NCI-H187 (cell line): ENCODE measurements around the gene MCEE.

Experiments
- DNase-seq, 2 experiments: peaks; one replicate each; lab custom pipeline; 2025; lab: John Stamatoyannopoulos, UW

The MCEE gene

DNA sequence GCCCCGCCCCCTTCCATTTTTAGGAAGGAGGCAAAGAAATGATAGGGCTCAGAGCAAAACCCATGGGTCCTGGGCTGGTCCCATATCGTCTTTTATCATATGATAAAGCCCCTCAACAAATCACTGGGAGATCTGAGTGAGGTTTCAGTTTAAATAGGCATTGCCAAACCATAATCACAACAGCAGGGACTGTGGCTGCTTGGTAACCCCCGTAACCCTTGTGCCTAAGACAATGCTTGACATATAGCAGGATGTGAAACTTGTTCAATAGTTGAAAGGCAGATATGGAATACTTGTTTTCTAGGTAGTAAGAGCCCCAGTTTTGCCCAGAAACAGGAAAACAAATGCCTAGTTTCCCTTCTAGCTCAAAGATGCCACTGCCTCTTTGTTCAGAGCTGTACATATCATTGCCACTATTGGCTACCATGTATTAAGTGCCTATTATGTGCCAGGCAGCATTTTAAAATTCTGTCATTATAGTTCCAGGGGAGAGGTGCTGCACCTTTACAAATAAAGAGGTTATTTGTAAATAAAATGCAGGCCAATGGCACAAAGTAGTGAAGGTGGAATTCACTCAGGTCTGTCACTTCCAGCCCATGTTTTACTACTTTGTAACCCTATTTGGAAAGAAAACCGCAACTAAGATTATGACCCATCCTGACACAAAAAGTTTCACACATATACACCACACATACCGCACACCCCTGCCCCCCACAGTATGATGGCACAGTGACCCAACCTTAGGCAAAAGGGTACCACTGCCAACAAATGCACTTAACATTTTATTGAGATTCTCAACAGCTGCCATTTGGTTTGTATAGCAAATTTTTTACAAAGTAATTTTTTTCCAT, 47.4 kb downstream of the MCEE start:
- DNase-seq, result no peak

DNA sequence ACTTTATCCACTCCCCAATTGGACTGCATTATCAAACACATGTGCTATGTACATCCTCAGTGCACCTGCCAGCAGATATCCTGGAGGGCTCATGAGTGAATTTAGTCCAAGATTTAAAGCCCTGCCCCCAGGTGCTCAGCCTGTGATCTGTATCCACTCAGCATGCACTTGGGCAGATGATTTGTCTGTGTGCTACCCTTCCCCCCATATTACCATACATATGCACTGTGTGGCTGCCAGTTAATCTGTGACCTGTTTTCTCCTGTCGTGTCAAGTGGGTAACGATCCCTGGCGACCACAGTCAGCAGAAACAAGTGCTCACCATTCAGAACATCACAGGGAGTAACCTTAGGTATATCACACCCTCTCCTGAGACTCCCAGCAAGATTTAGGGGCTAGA, 51.4 kb downstream of the MCEE start:
- DNase-seq, result peak; percentile 22 to 40

DNA sequence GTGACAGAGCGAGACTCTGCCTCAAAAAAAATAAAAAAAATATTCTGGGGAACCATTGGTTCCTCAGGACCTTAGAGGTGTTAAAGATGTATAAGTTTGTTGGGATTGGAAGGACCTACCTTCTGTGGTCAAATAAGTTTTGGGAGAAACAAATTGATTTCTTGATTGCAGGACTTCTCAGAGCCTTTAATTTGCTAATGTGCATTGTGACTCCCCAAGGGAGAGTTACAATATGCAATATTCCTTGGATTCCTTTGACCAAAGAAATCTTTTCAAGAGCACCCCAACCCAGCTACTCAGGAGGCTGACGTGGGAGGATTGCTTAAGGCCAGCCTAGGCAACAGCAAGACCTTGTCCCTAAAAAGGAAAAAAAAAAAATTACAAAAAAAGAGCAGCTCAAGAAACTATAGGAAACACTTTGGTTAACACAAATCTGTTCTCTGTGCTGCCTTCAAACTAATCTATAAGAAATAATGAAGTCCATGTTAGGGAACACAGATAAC, 55.1 kb downstream of the MCEE start:
- DNase-seq, result no peak

DNA sequence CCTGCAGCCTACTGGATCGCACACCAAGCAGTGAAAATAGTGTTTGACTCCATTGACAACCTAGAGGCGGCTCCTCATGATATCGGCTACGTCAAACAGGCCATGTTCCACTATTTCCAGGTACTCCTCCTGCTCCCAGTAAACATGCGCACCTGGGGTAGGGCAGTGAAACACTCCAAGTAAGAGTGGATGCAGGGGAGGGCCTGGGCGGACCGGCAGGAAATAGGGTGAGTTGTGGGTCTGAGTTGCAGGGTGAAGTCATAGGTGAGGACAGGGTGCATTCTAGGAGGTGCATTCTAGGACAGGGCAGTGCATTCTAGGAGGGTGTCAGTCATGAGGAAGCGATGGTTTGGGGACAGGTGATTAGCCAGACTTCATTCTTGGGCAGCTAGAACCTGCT, 56.6 kb downstream of the MCEE start:
- DNase-seq, result no peak

DNA sequence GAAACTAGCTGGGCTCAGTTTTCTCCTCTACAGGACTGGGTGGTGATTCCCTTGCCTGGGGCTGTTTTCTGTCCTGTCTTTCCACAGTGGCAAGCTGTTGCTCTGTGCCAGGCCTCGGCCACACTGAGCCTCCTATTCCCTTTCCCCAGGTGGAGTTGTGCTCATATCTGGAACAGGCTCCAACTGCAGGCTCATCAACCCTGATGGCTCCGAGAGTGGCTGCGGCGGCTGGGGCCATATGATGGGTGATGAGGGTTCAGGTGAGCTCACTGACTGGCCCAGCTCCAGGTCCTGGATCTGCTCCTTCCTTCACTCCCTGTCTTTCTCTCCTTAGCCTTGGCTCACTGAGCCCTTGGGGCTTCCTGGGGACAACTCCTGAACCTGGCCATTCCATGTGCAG, 57.5 kb downstream of the MCEE start:
- no peak for DNase-seq

DNA sequence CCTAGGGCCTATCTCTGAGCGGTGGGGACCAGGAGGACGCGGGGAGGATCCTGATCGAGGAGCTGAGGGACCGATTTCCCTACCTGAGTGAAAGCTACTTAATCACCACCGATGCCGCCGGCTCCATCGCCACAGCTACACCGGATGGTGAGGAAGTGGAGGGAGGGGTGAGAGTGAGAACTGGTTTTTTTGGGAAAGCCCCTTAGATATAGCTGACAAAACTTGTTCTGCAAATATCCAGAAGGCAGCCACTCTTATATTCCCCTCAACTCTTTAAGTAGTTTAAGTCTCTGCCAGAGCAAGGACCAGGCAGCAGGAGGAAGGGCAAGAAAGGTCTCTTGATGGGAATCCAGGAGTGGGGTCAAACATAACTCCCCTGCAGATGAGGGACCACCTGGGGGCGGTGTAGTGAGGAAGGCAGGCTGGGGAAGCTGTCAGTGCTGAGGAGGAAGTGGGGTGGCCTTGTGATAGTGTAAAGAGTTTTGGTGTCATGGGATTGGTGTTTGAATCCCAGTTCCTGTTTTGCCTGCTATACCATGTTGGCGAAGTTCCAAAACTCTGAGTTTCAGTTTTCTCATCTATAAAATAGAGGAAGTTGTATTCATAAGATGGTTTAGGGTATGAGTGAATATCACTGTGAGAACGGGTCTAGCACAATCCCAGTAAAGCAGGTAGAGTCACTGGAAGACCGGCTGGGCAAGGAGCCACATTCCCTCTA, 58.2 kb downstream of the MCEE start:
- no peak for DNase-seq

DNA sequence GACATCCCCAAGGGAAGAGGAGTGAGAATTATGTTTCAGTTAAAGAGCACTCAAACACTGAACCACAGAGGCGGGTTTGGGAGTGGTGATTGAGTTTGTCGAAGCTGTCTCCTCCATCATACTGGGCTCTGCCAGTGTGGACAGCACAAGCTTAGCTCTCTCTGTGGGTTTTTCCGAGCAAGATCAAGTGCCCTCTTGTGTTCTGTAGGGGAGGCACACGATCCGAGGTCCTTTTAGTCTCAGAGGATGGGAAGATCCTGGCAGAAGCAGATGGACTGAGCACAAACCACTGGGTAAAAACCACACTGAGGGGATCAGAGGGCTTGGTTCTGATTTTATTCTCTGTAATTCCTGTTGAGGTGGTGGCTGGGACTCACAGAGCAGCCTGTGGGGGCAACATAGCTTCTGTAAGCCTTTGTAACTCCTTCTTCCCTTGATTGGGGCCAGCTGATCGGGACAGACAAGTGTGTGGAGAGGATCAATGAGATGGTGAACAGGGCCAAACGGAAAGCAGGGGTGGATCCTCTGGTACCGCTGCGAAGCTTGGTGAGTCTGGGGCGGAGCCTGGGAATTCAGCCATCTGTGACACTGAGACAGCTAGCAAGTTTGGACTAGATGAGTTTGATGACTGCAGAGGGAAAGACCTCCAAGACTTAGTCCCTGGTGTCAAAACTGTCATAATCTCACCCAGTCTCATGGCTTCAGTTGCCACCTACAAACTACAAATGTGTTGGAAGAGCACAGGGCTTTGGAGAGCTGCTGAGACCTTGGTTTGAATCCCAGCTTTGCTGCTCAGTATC, 59.5 kb downstream of the MCEE start:
- peak in 1 of 2 experiments; percentile 31 for DNase-seq

DNA sequence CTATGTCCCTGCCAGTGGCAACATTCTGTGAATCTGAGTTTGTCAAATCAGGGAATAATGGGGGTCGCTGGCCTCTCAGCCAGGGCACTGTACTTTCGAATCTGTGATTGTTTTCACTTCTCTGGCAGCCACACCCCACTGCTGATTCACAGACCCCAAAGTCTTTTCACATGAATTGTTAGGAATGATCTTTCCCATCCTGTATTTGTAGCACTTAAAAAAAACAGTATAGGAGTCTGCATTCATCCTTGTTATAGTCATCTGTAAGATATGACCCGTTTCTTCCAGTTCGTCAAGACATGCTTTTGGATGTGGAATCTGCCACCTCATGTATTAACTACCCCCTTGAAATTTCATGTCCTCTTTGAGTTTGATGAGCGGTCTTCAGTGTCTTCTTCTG, 60.7 kb downstream of the MCEE start:
- no peak for DNase-seq

DNA sequence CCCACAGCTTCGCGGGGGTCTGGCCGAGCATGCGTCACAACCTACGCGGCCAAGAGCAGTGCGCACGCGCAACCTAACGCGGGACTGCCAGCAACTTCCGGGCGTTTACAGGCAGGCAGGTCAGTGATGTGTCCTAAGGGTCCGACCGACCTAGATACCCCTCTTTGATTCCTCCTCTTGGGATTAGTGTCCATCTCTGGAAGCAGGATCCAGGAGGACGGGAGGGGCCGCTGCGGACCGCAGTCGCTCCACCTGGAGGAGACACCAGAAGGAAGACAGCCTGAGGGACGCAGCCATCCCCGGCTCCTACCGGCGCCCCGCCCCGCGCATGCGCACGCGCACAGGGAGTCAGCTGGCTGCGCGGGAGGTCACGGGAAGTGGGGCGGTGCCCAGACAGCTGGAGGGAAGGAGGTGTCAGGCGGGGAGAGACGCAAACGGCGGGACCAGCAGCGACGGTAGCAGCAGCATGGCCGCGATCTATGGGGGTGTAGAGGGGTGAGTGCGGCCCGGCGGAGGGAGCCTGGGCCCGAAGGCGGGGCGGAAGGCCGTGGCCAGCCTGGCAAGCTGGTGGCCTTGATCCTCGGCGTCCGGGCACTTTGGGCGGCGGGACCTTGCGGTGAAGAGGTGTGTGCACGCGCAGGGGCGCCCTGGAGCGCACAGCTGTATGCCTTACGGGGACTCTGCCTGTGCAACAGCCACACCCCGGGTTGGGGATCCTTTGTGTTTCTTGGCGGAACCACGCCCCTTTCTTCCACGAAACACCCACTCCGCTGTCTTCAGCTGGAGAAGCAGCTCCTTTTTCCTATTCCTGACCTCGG, 61.6 kb downstream of the MCEE start, which contains the start of gene NAGK:
Gene NAGK, plus strand, starts transcription at position 431 of the 818 bp plus-strand sequence. Its CDS starts 36 bp downstream, at position 467.
- peak; percentile 82 to 88 for DNase-seq

DNA sequence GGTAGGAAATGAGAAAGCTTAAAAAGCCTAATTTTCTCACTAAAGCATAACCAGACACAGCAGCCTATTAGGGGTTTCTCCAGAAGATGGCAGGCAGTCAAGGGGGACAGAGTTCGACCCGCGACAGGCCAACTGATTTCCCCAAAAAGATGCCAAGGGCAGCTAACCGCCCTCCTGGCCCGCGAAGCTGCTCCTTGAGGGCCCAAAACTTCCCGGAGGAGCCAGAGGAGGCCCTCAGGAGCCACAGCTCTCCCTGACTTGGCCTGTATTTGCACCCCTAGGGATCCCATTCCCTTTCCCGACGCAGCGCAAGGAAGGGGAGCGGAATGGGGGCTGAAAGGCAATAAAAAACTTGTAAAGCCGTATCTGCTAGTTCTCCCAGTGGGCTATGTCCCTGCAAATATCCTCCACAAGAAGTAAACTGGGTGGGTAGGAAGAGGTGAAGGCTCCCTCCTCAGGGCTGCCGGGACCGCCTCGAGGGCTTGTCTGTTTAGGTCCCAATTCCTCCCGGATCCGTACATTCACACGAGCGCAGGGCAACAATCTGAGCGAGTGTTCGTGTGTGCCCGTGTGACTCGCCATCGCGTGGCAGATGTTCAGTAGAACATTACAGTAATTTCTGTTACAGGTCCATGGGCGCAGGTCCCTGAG, 62.3 kb downstream of the MCEE start:
- DNase-seq, result no peak

DNA sequence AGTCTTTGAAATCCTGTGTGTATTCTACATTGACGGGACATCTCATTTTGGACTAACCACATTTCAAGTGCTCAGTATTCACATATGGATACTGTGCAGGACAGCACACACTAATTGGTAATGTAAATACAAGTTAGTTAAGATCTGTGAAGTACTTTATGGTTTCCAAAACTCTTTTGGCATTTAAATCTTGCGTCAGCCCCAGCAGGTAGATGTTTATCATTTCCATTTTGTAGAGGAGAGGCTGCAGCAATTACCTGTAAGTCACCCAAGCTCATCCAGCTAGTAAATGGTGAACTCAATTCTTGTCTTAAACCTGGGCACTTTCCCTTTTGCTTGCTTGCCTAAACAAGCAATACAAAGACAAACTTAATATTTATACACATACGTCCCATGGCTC, 63.2 kb downstream of the MCEE start:
- no peak for DNase-seq

DNA sequence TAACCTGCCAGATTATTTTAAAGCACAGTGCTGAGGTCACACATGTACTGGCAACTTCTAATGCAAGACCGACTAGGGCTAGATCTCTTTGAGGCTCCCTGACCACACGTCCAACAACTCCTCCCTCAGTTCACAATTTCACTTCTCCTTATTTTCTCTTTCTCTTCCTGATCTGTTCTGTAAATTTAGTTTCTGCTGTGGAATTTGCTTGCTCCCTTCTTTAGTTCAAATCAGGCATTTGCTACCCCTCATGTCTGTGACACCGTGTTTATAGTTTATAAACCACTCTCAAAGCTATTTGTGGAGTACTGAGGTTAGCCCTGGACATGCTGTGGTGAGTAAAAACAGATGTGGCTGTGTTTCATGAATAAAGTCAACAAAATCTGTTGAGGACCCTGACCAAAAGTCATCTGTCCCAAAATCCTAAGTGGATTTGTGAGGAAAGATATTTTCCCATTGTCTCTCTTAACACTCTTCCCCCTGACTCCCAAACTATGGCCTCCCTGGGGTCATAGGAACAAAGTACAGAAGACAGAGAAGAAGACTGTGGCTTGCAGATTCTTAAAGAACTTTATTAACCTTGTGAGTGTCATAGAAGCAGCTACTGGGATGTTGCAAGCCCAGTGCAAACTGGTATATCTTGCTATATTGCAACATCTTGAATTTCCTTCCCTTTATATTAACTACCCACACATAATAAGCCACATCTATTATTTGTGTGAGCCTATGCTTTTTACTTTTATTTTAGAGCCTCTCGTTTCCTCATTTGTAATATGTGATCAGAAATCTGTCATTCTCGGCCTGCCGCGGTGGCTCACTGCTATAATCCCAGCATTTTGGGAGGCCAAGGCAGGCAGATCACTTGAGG, 65.0 kb downstream of the MCEE start:
- DNase-seq, result no peak

DNA sequence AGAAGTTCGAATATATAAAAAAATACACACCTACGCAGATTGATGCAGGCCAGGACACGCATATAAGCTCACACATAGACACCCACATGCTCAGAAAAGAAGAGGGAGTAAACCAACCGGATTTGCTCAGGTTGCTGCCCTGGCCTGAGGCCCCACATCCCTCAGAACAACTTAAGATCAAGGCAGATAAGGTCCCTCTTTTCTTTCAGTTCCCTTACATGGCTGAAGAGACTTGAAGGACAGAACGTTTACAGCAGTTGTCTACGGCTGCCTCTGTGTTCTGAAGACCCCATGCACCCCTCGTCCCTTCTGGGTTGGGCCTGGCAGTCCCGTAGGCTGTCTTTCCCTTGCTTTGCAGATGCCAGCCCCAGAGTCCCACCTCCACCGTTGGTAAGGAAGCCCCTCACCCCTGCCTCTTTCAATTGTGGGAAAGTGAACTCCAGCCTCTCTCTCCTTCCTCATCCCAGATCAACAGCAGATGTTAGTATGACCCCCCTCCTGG, 65.9 kb downstream of the MCEE start:
- DNase-seq, result no peak

DNA sequence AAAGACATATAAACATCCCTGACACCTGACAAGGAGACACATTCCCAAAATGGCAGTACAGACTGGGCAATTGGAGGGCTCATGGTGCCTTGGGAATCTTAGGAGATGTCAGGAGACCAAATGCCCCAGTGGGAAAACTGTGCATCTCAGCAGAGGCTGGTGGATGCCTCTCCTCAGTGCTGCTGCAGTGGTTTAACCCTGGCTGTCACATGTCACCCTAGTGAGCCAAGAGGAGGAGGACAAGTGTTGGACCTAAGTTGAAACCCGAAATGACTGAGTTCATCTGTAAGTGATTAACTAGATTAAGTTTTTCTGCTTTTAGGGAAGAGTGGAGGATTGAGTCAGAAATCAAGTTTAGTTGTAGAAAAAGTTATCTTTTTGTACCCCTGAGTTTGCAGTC, 66.8 kb downstream of the MCEE start:
- DNase-seq, result no peak

DNA sequence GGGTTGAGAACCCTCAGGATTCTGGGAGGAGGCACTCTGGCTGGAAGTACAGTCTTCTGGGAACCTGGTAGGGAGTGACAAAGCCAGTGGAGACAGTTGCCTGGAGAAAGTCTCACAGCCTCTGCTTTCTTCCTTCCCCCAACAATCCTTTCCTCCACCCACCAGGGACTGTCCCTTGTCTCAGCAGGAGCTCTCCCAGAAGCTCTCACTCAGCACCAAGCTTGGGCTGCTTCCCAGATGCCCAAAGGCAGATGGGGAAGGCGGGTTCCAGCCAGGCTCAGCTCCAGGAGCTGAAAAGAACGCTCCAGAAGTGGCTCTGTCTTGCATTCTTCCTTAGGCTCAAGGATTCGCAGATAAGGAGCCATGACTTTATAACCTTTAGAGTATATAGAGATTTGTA, 69.2 kb downstream of the MCEE start:
- no peak for DNase-seq

DNA sequence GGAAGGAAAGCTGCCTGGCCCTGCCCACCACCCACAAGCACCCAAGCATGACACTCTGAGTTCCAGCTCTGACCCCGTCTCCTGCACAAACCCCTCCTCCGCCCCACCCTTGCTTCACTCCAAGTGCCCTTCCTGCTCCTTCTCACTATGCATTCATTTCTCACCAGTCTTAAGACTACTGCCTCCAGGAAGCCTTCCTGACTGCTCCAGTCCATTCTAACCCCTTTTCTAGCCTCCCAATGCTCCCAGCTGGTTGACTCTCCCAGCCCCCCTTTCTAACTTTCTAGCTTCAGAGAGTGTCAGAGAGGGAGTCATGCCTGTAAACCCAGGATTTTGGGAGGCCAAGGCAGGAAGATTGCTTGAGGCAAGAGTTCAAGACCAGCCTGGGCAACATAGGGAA, 69.8 kb downstream of the MCEE start:
- no peak for DNase-seq
